GM21723 (cell line): Measurements from ENCODE around the gene SIN3A.
"Not testable (repeated sequence)": the region's sequence is repeated elsewhere in the genome, so short reads cannot be mapped to it uniquely, and the experiment has no call there.

Experiments
- ATAC-seq: cut with Tn5 transposase; IDR thresholded peaks from one replicate; pipeline ENCODE4 v1.9.1; 2021; ENCODE audit warnings: mild to moderate bottlenecking, moderate library complexity; ENCODE audit not compliant: unreplicated experiment

Gene SIN3A

DNA sequence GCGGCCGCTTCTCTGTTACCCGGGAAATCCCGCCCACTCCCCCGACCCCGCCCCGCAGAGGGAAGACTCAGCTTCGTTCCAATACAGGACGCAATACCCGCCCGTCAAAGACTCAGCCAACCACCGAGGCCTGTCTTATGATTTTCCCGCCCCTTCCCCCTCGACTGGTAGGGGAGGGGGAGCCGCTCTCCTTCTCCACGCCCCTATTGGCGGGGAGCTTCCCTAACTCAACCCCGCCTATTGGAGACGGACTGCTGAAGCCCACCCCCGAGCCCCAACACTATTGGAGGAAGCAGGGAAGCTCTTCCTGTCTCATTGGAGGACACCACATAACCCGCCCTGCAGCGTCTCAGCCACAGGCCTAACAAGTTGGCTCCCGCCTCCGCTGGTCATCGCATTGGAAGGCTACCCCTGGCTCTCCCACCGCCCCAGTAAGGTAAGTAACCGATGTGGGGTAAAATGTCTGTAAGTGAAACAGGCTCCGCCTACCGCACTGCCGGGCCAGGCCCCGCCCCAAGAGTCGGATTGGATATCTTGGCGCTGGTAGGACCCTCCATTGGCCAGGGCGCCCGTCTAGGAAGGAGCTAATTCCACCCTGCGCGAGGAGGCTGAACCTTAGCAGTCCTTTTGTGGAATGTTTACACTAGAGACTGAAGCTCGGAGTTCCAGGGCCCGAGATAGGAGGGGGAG, at the start of gene SIN3A:
Gene SIN3A (minus strand): TSS at position 17 of the 690 bp plus-strand sequence. CDS start 21,315 bp downstream, outside the sequence.
- ATAC-seq: peak; percentile 40

DNA sequence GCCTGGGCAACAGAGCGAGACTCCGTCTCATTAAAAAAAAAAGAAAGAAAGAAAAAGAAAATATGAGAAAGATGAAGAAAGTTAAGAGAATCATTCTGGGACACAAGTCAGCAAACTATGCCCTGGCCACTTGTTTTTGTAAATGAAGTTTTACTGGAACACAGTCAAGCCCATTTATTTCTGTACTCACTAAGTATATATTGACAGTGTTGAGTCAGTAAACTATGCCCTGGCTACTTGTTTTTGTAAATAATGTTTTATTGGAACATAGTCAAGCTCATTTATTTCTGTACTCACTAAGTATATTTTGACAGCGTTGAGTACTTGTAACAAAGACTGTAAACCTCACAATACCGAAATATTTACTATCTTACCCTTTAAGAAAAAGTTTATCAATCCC, 42.2 kb upstream of the SIN3A start:
- no peak for ATAC-seq

DNA sequence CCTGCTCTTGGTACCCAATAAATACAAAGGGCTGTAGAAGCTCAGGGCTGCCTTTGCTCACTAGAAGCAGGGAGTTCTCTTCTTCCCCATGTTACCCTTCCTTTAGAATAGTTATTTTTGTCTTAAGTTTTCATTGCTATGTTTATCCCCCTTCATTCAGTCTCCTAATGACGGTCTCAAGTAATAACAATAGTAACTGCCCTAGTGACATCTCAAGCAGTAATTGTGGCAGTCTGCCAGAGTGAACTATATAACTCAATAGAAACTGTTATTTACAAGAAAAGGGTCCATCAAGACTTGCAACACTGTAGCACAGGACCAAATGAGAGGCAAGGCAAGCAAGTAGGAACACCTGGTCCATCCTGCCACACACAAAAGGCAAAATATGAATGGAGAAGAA, 32.5 kb upstream of the SIN3A start:
- ATAC-seq: no peak

DNA sequence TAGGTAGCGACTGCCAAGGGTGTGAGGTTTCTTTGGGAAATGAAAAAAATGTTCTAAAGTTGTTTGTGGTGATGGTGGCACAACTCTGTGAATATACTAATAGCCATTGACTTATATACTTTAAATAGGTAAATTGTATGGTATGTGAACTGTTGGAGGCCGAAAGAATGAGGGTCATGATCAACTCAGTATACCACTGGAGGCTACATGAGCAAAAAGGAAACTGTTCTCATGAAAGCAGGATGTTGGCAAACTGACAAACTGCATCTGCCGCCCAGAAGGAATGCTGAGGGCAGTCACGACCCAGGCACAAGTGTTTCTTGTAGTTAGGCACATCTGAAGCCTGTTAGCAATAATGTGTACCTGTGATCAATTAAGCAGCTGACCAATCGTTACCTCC, 32.1 kb upstream of the SIN3A start:
- not testable (repeated sequence) for ATAC-seq

DNA sequence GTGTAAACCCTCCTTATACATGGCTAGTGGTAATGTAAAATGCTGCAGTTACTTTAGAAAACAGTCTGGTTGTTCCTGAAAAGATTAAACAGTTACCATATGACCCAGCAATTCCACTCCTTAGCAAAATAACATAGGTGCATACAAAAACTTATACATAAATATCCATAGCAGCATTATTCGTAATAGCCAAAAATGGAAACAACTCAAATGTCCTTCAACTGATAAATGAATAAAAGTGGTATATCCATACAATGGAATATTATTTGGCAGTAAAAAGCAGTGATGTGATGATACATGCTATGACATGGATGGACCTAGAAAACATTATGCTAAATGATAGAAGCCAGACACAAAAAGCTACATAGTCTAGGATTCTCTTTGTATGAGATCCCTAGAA, 31.6 kb upstream of the SIN3A start:
- no peak for ATAC-seq

DNA sequence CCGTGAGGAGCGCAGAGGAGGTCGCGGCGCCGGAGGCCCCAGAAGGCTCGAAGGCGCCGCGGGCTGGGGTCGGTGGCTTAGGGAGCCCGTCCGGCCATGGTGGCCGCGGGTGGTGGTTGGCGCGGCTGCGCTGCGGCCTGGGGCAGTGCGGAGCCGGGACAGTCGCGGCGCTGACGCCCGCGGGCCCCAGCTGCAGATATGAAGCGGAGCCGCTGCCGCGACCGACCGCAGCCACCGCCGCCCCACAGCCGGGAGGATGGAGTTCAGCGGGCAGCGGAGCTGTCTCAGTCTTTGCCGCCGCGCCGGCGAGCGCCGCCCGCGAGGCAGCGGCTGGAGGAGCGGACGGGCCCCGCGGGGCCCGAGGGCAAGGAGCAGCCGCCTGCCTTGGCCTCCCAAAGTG, 29.0 kb upstream of the SIN3A start:
- ATAC-seq: not testable (repeated sequence)

DNA sequence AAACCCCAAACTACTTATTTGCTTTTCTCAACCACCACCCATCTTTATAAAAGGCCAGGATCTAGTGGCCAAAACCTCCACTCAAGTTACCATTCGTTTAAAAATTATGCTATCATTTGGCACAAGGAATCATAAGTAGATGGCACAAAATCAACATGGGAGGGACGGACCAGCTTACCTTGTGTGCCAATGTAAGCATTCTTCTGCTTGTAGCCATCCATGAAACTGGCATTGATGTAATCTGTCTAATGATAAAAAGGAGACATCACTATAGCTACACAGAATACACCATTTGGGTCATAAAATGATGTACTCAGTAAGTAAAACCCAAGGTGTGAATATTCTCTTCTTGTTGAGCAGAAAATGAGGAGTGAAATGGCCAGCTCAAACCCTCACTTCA, 28.2 kb upstream of the SIN3A start:
- no peak for ATAC-seq

DNA sequence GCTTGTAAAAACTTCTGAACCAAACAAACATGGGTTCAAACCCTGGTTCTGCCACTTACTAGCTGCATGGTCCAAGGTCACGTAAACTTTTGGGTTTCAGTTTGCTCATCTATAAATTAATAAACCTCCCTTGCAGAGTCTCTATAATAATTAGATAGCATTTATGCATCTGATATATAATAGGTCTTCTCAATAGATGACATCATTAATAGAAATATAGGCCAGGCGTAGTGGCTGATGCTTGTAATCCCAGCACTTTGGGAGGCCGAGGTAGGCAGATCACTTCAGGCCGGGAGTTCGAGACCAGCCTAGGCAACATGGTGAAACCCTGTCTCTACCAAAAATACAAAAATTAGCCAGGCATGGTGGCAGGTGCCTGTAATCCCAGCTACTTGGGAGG, 25.6 kb upstream of the SIN3A start:
- not testable (repeated sequence) for ATAC-seq

DNA sequence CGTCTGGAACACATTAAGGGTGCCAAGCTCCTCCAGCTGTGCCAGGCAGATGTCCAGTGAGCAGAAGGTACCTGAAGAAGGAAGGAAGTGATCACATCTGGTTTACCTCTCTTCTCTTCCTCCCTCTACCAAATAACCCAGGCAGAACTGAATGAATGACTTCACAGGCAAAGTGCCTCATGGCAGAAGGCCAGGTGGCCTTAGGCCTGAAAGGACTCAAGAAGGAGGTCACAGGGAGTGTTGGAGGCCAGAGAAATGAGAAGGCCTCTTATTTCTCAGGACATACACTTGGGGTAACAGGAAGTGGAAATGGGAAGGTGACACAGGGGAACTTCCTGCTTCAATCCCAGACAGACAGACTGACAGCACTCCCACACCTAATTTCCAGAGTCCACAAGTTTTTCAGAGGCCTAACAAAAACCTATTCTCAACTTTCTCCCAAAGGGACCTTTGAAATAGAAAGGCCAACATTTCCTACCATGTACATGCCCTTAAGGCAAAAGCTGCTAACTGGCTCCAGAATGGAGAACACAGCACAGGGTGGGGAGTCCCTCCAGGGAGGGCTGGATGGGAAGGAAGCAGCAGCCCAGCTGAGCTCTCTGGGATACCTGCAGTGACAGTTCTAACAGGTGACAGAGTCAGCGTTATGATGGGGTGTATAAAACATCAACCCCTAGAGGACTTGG, 17.6 kb upstream of the SIN3A start:
- ATAC-seq: no peak

DNA sequence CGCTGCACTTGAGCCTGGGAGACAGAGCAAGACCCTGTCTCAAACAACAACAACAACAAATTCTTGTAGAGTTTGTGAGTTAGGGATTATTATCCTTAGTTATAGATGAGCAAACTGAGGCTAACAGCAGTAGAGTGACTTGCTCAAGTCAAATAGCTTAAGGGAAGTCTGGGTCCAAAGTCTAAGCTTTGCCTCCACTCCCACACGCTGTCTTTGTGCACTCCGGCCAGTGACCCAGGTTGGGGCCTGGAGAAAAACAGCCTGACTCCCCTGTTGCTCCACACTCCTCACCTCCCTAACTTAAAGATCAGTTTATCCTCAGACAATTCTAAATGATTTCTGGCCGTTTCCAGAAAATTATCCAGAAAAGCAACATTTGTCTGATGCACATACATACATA, 9.2 kb upstream of the SIN3A start:
- ATAC-seq: no peak

DNA sequence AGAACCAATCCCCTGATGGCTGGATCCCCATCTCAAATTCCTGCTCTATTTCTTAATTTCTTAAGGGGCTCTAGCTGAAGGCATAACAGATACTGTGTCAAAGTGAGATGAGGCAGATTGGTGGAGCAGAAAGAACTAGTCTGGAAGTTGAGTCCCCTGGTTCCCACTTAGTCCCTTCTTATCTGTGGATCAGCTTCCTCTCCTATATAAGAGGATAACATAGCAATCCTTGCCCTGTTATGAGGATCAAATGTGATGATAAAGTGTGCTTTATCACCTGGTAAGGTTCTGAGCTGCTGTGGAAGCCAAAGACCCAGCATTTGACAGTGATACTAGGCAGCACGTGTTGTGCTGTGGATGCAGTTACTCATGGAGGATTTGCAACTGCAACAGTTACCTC, 8.1 kb upstream of the SIN3A start:
- ATAC-seq: no peak

DNA sequence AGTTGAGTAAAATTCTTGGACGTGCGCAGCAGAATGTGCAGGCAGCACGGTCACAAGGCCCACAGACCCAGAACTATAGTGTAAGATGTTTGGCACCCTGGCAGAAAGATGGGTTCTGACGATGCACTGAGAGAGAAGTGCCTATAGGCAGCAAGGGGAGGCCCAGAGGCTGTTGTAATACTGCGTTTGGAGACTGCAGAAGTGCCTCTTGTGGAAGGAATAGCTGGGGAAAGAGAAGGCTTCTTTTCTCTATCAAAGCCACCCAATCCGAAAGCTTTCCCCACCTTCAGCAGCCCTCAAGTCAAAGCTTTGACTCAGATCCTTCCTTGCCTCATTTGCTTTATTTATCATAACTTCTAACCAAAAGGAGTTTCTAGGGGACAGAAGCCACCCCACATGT, 5.2 kb upstream of the SIN3A start:
- ATAC-seq: no peak

DNA sequence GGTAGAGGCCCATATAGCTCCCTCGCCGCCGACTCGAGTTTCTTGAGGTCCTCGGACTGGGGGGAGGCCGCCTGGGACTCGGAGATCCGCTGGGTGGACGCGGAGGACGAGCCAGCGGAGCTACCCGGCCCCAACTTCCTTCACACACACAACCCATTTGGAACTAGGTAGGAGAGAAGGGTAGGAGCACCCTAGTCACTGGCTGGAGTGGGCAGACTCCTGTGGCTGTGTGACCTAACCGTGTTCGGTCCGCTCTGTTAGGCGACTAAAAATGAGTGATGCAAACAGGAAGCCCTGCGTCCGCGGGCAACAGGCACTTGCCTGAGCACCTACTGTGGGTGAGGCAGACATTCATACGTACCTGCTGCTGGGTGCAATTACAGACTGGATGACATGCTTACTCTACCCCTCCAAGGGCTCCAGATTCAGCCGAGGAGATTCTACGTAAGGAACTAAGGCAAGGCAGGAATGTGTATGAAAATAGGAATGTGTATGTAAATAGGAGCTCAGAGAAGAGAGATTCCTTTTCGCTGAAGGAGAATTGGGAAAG, 4.6 kb upstream of the SIN3A start:
- ATAC-seq: no peak

DNA sequence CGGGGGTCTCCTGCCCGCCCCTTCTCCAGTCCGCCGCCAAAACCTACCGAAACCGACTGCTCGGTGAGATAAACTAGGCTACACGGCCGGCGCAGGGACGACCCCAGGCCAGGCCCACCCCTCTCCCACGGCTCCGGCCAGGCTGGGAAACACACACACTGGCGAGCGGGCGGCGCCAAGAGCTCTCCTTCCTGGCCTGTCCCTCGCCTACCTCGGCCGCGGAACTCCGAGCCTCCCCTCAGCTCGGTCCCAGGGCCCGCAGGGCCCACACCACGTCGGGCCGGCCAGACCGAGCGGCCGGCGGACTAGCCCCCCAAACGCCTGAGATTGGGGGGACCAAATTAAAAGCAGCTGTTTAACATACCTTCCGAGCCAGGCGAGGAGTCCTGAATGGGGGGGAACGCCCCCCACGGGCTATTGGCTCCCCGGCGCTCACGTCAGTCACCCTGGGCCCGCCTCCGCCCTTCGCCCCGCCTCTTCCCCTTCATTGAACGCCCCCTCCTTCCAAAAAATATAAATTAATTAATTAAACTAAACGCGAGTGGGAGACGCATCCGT, 4.0 kb upstream of the SIN3A start:
- peak; percentile 15 for ATAC-seq

DNA sequence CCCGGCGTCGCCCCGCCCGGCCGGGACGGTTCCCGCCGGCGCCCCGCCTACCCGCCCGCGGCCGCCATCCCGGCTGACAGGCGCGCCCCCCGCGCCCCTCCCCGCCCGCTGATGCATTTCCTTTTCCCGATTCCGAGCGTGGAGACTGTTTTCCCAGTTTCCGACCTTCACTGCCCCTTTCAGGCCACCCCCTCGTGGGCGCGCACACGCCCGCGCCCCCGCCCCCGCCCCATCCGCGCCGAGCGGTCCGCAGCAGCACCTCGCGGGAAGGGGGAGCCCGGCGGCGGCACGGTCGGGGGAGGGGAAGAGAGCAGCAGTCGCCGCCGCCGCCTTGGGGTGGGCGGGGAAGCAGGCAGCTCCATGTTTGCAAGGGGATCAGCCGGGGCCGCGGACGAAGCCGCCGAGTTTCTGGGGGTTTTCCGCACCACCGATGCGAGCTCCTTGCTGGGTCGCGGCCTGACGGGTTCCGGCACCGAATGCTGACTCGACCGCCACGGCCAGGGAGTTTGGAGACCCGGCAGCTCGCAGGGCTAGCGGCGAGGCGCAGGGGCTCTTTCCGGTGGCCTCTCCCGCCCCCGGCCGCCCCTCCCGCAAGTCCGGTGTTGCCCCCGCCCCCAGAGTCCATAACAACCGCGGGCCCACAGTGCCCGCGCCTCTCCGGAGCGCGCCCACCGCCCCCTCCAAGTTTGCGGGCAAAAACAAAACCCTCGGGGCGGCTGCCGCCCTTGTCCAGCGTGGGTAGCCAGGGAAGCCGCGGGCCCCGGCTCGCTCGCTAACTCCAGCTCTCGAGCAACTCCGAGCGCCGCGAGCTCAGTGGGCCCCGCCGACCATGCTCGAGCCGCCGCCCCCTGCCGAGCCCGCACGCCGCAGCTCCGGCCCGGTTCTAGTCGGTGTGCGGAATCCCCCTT, 3.2 kb upstream of the SIN3A start:
- ATAC-seq: no peak

DNA sequence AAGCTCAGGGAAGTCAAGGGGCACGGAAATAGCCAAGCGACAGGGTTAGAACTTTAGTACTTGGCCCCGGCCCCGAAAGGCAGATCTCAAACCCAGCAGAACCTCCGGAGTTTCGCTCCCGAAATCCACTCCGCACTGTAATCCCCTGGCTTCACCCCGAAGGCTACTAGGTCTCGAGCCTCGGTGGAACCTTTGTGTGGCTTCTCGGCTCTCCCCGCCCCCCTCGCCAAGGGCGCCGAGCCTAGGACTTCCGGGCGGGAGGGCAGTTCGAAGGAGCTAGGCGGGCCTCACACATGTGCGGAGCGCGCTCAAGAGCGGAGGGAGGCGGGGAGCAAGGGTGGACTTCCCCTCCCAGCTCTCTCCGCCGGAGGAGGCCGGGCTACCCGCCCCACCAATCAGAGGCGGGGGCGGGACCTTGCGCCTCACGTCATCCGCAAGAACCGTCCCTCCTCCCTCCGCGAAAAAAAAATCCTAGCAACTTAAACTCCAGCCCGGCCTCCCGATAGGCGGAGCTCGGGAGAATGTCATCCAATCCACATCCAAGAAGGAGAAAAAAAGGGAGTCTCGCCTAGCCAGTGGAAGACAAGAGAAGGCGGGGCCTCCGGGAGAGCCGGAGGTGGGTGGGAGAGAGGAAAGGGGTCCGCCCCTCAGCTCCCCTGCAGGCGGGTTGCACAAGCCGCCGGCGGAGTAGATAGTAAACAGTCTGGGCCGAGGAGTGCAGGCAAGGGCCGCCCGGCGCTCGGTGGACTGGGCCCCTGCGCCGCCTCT, 2.4 kb upstream of the SIN3A start:
- peak; percentile 38 for ATAC-seq

DNA sequence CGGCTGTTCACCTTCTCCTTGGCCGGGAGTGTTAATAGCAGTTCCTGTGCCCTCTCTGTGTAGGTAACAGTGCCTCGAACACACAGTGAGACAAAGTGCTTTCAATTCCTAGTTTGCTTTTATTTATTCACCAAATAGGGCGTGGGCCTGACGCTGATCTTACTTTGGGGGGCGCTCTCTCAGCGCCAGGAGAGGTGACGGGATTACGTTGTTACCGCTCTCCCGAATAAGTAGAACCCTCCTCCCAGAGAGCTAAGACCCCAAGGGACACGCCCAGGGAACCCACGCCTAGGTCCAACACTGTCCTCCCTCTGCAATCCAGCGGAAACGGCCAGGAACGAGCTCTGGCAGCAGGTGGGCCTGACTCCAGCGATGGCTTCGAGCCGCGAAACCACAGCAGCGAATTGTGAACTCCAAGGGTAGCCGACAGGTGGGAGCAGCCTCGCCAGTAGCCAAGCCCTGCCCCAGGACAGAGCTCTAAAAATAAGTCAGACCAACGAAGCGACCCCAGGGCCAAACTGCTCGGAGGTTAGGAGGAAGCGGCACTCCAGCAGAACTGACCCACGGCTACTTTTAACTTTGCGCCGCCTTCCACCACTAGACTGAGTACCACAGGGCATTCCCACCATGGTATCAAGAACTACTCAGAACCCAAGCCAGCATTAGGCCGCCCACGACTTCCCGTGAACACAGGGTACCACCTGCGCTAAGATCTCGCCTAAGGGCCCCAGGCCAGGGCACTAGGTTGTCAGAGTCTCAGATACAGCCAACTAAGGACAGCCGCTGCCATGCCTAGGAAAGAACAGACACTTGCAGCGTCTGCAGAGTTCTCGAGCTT, 1.6 kb upstream of the SIN3A start:
- ATAC-seq: no peak

DNA sequence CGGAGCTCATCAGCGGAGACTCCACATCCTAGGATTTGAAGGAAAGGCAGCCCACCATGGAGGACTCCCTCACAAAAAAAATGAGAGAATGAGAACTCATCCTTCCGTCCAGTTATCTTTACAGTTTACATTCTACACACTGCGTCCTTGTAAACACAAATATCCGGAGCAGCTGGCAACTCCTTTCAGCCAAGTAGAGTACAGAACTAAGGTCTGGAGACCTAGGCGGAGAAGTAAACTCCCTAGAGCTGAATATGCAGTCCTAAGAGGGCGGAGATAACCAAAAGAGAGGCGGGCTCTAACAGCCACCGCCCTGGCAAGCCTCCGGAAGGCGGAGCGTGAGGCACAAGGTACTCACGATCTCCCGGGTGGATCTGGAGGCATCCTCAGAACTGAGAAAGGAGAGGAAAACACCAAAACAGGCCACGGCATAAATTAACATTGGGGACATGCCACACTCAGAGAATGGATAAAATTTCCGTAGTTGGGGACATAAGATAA, 924 bp upstream of the SIN3A start:
- no peak for ATAC-seq

DNA sequence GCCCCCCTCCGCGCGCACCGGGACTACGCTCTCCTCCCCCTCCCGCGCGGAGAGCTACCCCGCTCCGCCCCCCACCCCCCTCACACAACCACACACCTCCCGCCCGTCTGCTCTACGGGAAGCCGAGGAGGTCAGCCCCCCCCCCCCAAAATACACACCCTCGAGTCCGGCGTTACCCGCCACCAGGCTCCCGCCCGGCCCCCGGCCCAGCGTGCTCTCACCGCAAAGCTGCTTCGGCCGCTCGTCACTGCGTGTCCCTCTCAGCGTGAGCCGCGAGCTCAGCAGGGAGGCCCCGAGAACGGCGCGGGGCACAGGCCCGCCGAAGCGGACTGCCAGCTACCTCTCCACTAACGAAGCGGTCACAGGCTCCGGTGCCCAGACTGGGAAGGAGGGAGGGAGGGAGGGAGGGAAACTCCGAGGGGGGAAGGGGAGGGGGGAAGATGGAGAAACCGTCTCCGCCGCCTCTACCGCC, 252 bp downstream of the SIN3A start:
- ATAC-seq: no peak
